SK-N-SH (cell line): ENCODE data around the gene ZNF280C. TPM values are rescaled to one million over a fixed set of nuclear protein-coding genes. Genes with fewer than 3 reads are reported as not detected.

ENCODE experiments used
- CTCF ChIA-PET: fragments of 300-600, 350-600 bp; formaldehyde crosslinking; extraction: SDS; loops from one replicate; lab custom pipeline; 2021; lab: Yijun Ruan, JAX
- POLR2A ChIA-PET: fragments of 350-600 bp; sonication (Branson Sonifier 250); formaldehyde crosslinking; extraction: SDS; loops from one replicate; lab custom pipeline; 2020; ENCODE audit warnings: antibody characterized with exemption, inconsistent platforms; lab: Yijun Ruan, JAX
- DNase-seq: peaks from one replicate; pipeline ENCODE4 v3.0.0; 2012
- H2AFZ ChIP-seq: fragments of 200-600 bp; sonication (generic); 2 replicates; pipeline ENCODE4 v1.8.1; 2016; ENCODE audit warnings: antibody characterized with exemption, mild to moderate bottlenecking, low read depth
- H3F3A ChIP-seq: fragments of 200-600 bp; sonication (generic); replicated peaks from 2 replicates; pipeline ENCODE3; 2016; ENCODE audit warnings: antibody characterized with exemption, mild to moderate bottlenecking; ENCODE audit not compliant: insufficient read depth
- H3K27ac ChIP-seq, 2 experiments: fragments of 200-500 bp in 1 of 2; fragments of 200-600 bp in 1 of 2; sonication (Bioruptor generic) in 1 of 2; sonication (generic), shearing (Covaris generic) in 1 of 2; 2 replicates each; pipeline versions ENCODE4 v1.5.1 to v1.6.1; 2014 to 2016; ENCODE audit warnings: low read depth in 2 of 2, inconsistent platforms in 1 of 2, low read length in 1 of 2, mild to moderate bottlenecking in 1 of 2, mixed read lengths in 1 of 2
- H3K27me3 ChIP-seq: fragments of 200-600 bp; sonication (generic), shearing (Covaris generic); 2 replicates; pipeline ENCODE4 v1.6.1; 2016; ENCODE audit warnings: mixed run types; ENCODE audit not compliant: insufficient read depth
- H3K36me3 ChIP-seq, 2 experiments: fragments of 200-500 bp in 1 of 2; fragments of 200-600 bp in 1 of 2; sonication (Bioruptor generic) in 1 of 2; sonication (generic) in 1 of 2; replicated peaks in 1 of 2; 2 replicates each; pipeline versions ENCODE3 to v1.5.1; 2014 to 2016; ENCODE audit warnings: low read length in 1 of 2, mild to moderate bottlenecking in 1 of 2; ENCODE audit not compliant: insufficient read depth in 2 of 2, control insufficient read depth in 1 of 2
- H3K4me1 ChIP-seq, 2 experiments: fragments of 200-500 bp in 1 of 2; fragments of 200-600 bp in 1 of 2; sonication (Bioruptor generic) in 1 of 2; sonication (generic), shearing (Covaris generic) in 1 of 2; 2 replicates each; pipeline versions ENCODE4 v1.5.1 to v1.6.1; 2014 to 2016; ENCODE audit warnings: low read depth in 1 of 2, low read length in 1 of 2, mixed run types in 1 of 2; ENCODE audit not compliant: insufficient read depth in 2 of 2, control insufficient read depth in 1 of 2
- H3K4me2 ChIP-seq: fragments of 200-600 bp; sonication (generic), shearing (Covaris generic); 2 replicates; pipeline ENCODE4 v1.6.1; 2017; ENCODE audit warnings: mixed run types
- H3K4me3 ChIP-seq, 2 experiments: fragments of 200-500 bp in 1 of 2; fragments of 200-600 bp in 1 of 2; sonication (Bioruptor generic) in 1 of 2; sonication (generic), shearing (Covaris generic) in 1 of 2; 2 replicates each; pipeline versions ENCODE4 v1.5.1 to v1.8.1; 2014 to 2016; ENCODE audit warnings: low read depth in 2 of 2, inconsistent platforms in 1 of 2, low read length in 1 of 2, mild to moderate bottlenecking in 1 of 2, mixed read lengths in 1 of 2, moderate library complexity in 1 of 2
- H3K79me2 ChIP-seq: fragments of 200-600 bp; sonication (generic); 2 replicates; pipeline ENCODE4 v1.8.1; 2017; ENCODE audit warnings: mild to moderate bottlenecking; ENCODE audit not compliant: insufficient read depth
- H3K9ac ChIP-seq: fragments of 200-600 bp; sonication (generic); 2 replicates; pipeline ENCODE4 v1.6.1; 2017; ENCODE audit warnings: mixed run types
- H3K9me2 ChIP-seq: fragments of 200-600 bp; sonication (generic); 2 replicates; pipeline ENCODE4 v1.6.1; 2017; ENCODE audit warnings: mixed run types
- H3K9me3 ChIP-seq: fragments of 200-600 bp; sonication (generic); 2 replicates; pipeline ENCODE4 v1.6.1; 2017; ENCODE audit warnings: mixed run types, mild to moderate bottlenecking, moderate library complexity
- H4K20me1 ChIP-seq: fragments of 200-600 bp; sonication (generic); 2 replicates; pipeline ENCODE4 v1.6.1; 2017; ENCODE audit warnings: mild to moderate bottlenecking, mixed run types; ENCODE audit not compliant: insufficient read depth
- RCOR1 ChIP-seq: fragments of 150-350 bp; IDR thresholded peaks from 2 replicates; pipeline ENCODE4 v1.6.1; 2017; ENCODE audit warnings: antibody characterized with exemption, low read length
- RXRA ChIP-seq: IDR thresholded peaks from 2 replicates; pipeline ENCODE4 v1.4.0; 2012; ENCODE audit warnings: low read depth, mild to moderate bottlenecking, borderline replicate concordance
- WGBS: methylation state at CpG from one replicate; pipeline ENCODE4 v1.1.6; 2017; ENCODE audit warnings: low lambda C conversion rate; 5-methylcytosine and 5-hydroxymethylcytosine counted together
- polyA plus RNA-seq, 3 experiments: library from polyadenylated mRNA; depleted of rRNA; stranded (reverse); fragments of >200 nt; gene quantifications; 2 replicates each; pipeline ENCODE4 v1.2.3, GENCODE V29; 2012
- TF ChIP-seq, protein P1 (sequence below): IDR thresholded peaks from 2 replicates; pipeline ENCODE4 v1.4.0; 2012; ENCODE audit warnings: low read depth
- TF ChIP-seq, protein P2 (sequence below): IDR thresholded peaks from 2 replicates; pipeline ENCODE4 v1.6.1; 2012; ENCODE audit warnings: mild to moderate bottlenecking, low read depth, low read length, moderate library complexity

The ZNF280C gene
- polyA plus RNA-seq, 1 of the 3 experiments (the other 2 are of a cell fraction), result 2.7 TPM

DNA sequence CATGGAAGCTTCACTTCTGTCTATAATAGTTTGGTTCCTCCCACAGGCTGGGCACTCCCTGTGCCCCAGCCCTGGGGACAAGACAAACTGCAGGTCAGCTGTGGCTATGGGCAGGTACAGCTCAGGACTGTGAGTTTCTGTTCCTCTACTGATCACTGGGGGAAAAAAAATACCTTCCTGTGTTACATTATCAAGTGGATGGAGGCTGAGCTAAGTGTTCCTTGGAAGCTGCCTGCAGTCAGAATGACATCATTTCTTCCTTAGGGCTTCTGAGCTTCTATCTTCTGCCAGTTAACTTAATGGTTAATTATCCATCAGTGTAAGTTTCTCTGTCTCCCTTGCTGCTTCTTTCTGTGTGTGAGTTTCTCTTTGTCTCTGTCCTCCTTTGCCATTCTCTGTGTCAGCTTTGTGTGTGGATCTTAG is 92.3 kb downstream of the ZNF280C start:
- POLR2A ChIA-PET, result interaction anchor here (2.1 kb wide), 1 partner anchor 10 kb away, joined by 6 read pairs; no protein-coding TSS in a partner anchor
- H3K4me3 ChIP-seq, result no peak overlapping the region
- no peaks in the 10 kb centered on the region for H3K79me2 ChIP-seq
- DNase-seq, result no peak
- TF ChIP-seq RXRA, result no peak
- H3K9me2 ChIP-seq, result no peaks in the 10 kb centered on the region
- H3K4me2 ChIP-seq, result no peak overlapping the region
- H2AFZ ChIP-seq, result no peak overlapping the region
- H3F3A ChIP-seq, result peaks cover 4% of the 10 kb centered on the region
- no peak overlapping the region for H3K27ac ChIP-seq
- no peak overlapping the region for H3K9ac ChIP-seq
- no peaks in the 10 kb centered on the region for H3K36me3 ChIP-seq
- CTCF ChIA-PET, result interaction anchor here (0.6 to 1.6 kb wide), 5 partner anchors 10 to 97 kb away, joined by 3 to 7 read pairs (median 3); no protein-coding TSS in a partner anchor
- no peaks in the 10 kb centered on the region for H4K20me1 ChIP-seq
- no peaks in the 10 kb centered on the region for H3K9me3 ChIP-seq
- peaks cover 8 to 24% of the 10 kb centered on the region in 2 experiments; a peak in 2 of 4 replicates for H3K4me1 ChIP-seq
- peaks cover 8% of the 10 kb centered on the region; the same call in 1 of the 2 replicates for H3K27me3 ChIP-seq

DNA sequence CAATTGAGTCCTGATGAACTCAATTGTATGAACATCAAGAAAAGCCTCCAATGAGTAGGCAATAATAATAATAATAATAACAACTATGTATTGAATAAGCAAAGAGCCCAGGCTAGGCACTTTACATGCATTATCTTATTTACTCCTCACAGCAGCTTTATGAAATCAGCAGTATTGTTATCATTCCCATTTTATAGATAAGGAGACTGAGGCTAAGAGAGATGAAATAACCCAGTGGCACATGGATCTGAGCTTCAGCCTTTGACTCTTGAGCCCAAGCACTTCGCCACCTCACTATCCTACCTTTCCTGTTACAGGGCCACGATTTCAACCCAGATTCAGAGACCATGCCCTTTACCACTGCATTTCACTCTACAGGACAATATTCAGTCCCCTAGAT is 93.8 kb downstream of the ZNF280C start:
- peak overlapping the region in 1 of 2 experiments; percentile 58; a peak in 2 of 4 replicates for H3K27ac ChIP-seq
- H3K79me2 ChIP-seq, result no peaks in the 10 kb centered on the region
- TF ChIP-seq, protein P1, sequence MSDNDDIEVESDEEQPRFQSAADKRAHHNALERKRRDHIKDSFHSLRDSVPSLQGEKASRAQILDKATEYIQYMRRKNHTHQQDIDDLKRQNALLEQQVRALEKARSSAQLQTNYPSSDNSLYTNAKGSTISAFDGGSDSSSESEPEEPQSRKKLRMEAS, result no peak
- TF ChIP-seq, protein P2, sequence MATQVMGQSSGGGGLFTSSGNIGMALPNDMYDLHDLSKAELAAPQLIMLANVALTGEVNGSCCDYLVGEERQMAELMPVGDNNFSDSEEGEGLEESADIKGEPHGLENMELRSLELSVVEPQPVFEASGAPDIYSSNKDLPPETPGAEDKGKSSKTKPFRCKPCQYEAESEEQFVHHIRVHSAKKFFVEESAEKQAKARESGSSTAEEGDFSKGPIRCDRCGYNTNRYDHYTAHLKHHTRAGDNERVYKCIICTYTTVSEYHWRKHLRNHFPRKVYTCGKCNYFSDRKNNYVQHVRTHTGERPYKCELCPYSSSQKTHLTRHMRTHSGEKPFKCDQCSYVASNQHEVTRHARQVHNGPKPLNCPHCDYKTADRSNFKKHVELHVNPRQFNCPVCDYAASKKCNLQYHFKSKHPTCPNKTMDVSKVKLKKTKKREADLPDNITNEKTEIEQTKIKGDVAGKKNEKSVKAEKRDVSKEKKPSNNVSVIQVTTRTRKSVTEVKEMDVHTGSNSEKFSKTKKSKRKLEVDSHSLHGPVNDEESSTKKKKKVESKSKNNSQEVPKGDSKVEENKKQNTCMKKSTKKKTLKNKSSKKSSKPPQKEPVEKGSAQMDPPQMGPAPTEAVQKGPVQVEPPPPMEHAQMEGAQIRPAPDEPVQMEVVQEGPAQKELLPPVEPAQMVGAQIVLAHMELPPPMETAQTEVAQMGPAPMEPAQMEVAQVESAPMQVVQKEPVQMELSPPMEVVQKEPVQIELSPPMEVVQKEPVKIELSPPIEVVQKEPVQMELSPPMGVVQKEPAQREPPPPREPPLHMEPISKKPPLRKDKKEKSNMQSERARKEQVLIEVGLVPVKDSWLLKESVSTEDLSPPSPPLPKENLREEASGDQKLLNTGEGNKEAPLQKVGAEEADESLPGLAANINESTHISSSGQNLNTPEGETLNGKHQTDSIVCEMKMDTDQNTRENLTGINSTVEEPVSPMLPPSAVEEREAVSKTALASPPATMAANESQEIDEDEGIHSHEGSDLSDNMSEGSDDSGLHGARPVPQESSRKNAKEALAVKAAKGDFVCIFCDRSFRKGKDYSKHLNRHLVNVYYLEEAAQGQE, result no peak
- TF ChIP-seq RCOR1, result no peak
- no peak overlapping the region for H3K4me3 ChIP-seq
- no peaks in the 10 kb centered on the region for H3K9me3 ChIP-seq
- H3K4me1 ChIP-seq, result peaks cover 8 to 23% of the 10 kb centered on the region in 2 experiments; a peak in 2 of 4 replicates
- ChIA-PET POLR2A (interaction anchor here (2.1 to 2.3 kb wide), 2 partner anchors 9 to 12 kb away, joined by 6 to 8 read pairs; partner anchors contain the start of gene AIFM1), CTCF (interaction anchor here (1.1 kb wide), 1 partner anchor 16 kb away, joined by 4 read pairs; no protein-coding TSS in a partner anchor)
- H3F3A ChIP-seq, result peaks cover 4% of the 10 kb centered on the region
- H3K9me2 ChIP-seq, result no peaks in the 10 kb centered on the region
- WGBS, result 44% methylated on average over 2 of the region's 2 CpGs
- no peak overlapping the region for H2AFZ ChIP-seq
- H3K27me3 ChIP-seq, result peaks cover 6% of the 10 kb centered on the region; the same call in 1 of the 2 replicates
- no peak overlapping the region for H3K4me2 ChIP-seq
- H4K20me1 ChIP-seq, result no peaks in the 10 kb centered on the region
- H3K9ac ChIP-seq, result no peak overlapping the region
- DNase-seq, result no peak
- no peaks in the 10 kb centered on the region for H3K36me3 ChIP-seq
